ENCODE results near the gene SPG21.

GRCh38 chr15:64970698-64971097 is 19.0 kb downstream of the SPG21 start:
- TF ChIP-seq CTCF (IDR thresholded peaks at IDR 0.05 in 8 of 11, conservative IDR thresholded peaks at IDR 0.05 in 3 of 11) (no peak), POLR2A (IDR thresholded peaks at IDR 0.05) (no peak)
